ENCODE measurements around the gene GRK3.
"Not testable (repeated sequence)": the region's sequence is repeated elsewhere in the genome, so short reads cannot be mapped to it uniquely, and the experiment has no call there.

The GRK3 gene

DNA sequence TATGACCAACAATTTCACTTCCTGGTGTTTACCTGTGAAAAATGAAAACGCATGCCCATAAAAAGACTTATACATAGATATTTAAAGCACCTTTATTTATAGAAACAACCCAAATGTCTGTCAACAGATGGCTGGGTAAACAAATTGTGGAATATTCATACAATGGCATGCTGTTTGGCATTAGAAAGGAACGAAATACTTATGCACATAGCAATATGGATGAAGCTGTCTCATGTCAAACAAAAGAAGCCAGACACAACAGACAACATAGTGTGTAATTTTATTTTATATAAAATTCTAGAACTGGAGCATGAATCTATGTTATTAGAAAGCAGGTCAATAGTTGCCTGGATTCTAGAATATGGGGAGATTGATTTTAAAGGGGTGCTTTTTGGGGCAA is 38.0 kb downstream of the GRK3 start:
- Histone ChIP-seq H3K4me1 (ENCODE audit: control insufficient read depth, insufficient read depth, low read length) (no peaks in the 10 kb centered on the region), H3K27me3 (ENCODE audit: control insufficient read depth, insufficient read depth, low read length) (no peaks in the 10 kb centered on the region), H3K4me3 (ENCODE audit: low read length) (no peak overlapping the region), H3K9me3 (ENCODE audit: control insufficient read depth, insufficient read depth, low read length) (no peaks in the 10 kb centered on the region), H3K27ac (ENCODE audit: low read length) (no peak overlapping the region), H3K36me3 (ENCODE audit: control insufficient read depth, insufficient read depth, low read length) (no peaks in the 10 kb centered on the region)
- DNase-seq (ENCODE audit: low read depth, low spot score): no peak
- no CpG with 5 or more reads among the region's 2 CpGs for WGBS (ENCODE audit: insufficient coverage, insufficient read length)

DNA sequence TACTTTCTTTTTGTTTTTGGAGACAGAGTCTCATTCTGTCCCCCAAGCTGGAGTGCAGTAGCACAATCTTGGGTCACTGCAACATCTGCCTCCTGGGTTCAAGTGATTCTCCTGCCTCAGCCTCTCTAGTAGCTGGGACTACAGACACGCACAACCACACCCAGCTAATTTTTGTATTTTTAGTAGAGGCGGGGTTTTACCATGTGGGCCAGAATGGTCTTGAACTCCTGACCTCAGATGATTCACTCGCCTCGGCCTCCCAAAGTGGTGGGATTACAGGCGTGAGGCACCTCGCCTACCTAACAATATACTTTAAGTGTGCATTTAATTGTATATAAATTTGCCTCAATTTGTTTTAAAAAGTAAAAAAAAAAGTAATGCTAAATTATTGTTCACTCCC is 38.4 kb downstream of the GRK3 start:
- H3K27me3 ChIP-seq (ENCODE audit: control insufficient read depth, insufficient read depth, low read length): no peaks in the 10 kb centered on the region
- no peak for DNase-seq (ENCODE audit: low read depth, low spot score)
- no peak overlapping the region for H3K4me3 ChIP-seq (ENCODE audit: low read length)
- H3K27ac ChIP-seq (ENCODE audit: low read length): no peak overlapping the region
- no peaks in the 10 kb centered on the region for H3K36me3 ChIP-seq (ENCODE audit: control insufficient read depth, insufficient read depth, low read length)
- no peaks in the 10 kb centered on the region for H3K9me3 ChIP-seq (ENCODE audit: control insufficient read depth, insufficient read depth, low read length)
- H3K4me1 ChIP-seq (ENCODE audit: control insufficient read depth, insufficient read depth, low read length): no peaks in the 10 kb centered on the region
- WGBS (ENCODE audit: insufficient coverage, insufficient read length): no CpG with 5 or more reads among the region's 6 CpGs

DNA sequence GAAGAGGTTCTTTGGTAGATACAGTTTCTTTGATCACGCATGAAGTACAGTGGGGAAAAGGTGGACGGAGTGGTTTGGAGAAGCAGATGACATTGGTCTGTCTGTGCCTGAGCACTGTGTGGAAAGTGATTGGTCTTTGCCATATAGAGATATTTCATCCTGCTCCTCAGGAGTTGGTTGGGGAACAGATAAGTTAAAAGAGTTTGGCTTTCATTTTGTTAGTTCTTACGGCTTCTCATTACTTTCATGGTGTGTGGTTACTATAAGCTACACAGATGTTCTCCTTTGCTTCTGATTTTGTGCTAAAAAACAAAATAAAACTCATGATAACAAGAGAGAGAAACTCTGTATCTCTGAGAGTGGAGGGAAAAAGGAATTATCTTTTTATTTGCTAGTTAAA is 40.7 kb downstream of the GRK3 start:
- H3K27me3 ChIP-seq (ENCODE audit: control insufficient read depth, insufficient read depth, low read length); H3K36me3 ChIP-seq (ENCODE audit: control insufficient read depth, insufficient read depth, low read length); H3K4me3 ChIP-seq (ENCODE audit: low read length); H3K4me1 ChIP-seq (ENCODE audit: control insufficient read depth, insufficient read depth, low read length); H3K9me3 ChIP-seq (ENCODE audit: control insufficient read depth, insufficient read depth, low read length); H3K27ac ChIP-seq (ENCODE audit: low read length); DNase-seq (ENCODE audit: low read depth, low spot score): not testable (repeated sequence)
- no CpG with 5 or more reads among the region's 3 CpGs for WGBS (ENCODE audit: insufficient coverage, insufficient read length)

DNA sequence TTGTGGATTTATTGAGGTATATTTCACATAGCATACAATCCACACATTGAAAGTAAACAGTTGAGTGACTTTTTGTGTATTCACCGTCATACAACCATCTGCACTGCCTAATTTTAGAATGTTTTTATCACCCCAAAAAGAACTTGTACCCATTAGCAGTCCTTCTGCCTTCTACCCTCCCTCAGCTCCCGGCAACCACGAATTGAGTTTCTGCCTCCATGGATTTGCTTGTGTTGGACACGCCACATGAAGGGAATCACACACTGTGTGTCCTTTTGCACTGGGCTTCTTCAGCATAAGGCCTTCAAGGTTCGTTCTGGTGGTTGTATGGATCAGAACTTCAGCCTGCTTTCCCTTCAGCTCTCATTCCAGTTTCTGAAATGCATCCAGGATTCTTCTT is 41.1 kb downstream of the GRK3 start:
- WGBS (ENCODE audit: insufficient coverage, insufficient read length): no CpG with 5 or more reads among the region's 5 CpGs
- not testable (repeated sequence) for H3K27ac ChIP-seq (ENCODE audit: low read length); H3K36me3 ChIP-seq (ENCODE audit: control insufficient read depth, insufficient read depth, low read length); H3K4me1 ChIP-seq (ENCODE audit: control insufficient read depth, insufficient read depth, low read length); DNase-seq (ENCODE audit: low read depth, low spot score); H3K9me3 ChIP-seq (ENCODE audit: control insufficient read depth, insufficient read depth, low read length); H3K27me3 ChIP-seq (ENCODE audit: control insufficient read depth, insufficient read depth, low read length); H3K4me3 ChIP-seq (ENCODE audit: low read length)

DNA sequence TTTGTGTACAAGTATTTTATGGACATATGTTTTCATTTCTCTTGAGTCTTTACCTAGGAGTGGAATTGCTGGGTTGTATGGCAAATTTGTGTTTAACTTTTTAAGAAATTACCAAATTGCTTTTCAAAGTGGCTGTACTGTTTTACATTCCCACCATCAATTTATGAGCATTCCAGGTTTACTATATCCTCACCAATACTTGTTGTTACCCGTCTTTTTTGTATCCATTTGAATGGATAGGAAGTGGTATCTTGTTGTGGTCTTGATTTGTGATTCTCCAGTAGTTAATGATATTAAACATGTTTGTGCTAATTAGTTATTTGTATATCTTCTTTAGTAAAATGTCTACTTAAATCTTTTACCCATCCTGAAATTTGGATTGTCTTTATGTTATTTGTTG is 46.8 kb downstream of the GRK3 start:
- no CpG with 5 or more reads among the region's 1 CpG for WGBS (ENCODE audit: insufficient coverage, insufficient read length)
- not testable (repeated sequence) for H3K27ac ChIP-seq (ENCODE audit: low read length)

DNA sequence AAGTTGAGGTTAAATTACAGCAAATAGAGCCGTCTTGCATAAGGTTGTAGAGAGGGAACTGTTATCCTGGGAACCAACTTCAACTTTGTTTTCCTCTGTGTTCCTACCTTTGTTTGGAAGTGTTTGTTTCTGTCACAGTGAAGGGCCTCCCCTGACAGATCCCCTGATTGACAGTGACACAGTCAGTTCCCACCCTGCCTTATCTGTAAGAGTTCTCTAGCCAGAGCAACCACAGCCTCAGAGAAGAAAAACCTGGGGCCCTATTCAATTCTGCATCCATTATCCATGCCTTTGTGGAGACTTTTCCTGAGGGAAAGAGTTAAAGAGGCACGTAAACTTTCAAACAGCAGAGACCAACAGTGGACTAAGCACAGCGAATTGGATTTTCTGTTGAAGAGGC is 48.7 kb downstream of the GRK3 start:
- not testable (repeated sequence) for H3K9me3 ChIP-seq (ENCODE audit: control insufficient read depth, insufficient read depth, low read length); H3K4me3 ChIP-seq (ENCODE audit: low read length); H3K36me3 ChIP-seq (ENCODE audit: control insufficient read depth, insufficient read depth, low read length); H3K4me1 ChIP-seq (ENCODE audit: control insufficient read depth, insufficient read depth, low read length); DNase-seq (ENCODE audit: low read depth, low spot score); H3K27me3 ChIP-seq (ENCODE audit: control insufficient read depth, insufficient read depth, low read length); H3K27ac ChIP-seq (ENCODE audit: low read length)
- no CpG with 5 or more reads among the region's 3 CpGs for WGBS (ENCODE audit: insufficient coverage, insufficient read length)

More for the DNA sequence above, 46.8 kb downstream of the GRK3 start:
- H3K9me3 ChIP-seq (ENCODE audit: control insufficient read depth, insufficient read depth, low read length); H3K27me3 ChIP-seq (ENCODE audit: control insufficient read depth, insufficient read depth, low read length); H3K4me1 ChIP-seq (ENCODE audit: control insufficient read depth, insufficient read depth, low read length); DNase-seq (ENCODE audit: low read depth, low spot score); H3K36me3 ChIP-seq (ENCODE audit: control insufficient read depth, insufficient read depth, low read length); H3K4me3 ChIP-seq (ENCODE audit: low read length): not testable (repeated sequence)

DNA sequence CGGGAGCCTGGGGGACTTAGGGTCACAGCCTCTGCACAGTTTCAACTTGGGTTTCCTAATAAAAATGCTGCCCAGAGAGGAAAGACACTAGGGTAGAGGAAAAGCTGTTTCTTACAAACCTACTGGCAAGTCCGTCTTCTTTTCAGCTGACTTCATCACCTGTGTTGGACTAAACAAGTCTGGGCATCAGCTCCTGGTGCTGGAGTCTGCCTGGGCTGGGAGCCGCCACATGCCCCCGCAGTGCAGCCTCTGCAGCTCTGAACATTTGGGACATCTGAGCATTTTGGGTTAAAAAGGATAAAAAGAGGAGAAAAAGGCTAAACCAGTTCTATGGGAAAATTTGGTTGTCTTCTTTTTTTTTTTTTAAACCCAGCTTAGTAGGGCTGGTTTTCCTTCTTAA is 49.1 kb downstream of the GRK3 start:
- not testable (repeated sequence) for H3K9me3 ChIP-seq (ENCODE audit: control insufficient read depth, insufficient read depth, low read length)
- WGBS (ENCODE audit: insufficient coverage, insufficient read length): no CpG with 5 or more reads among the region's 4 CpGs

DNA sequence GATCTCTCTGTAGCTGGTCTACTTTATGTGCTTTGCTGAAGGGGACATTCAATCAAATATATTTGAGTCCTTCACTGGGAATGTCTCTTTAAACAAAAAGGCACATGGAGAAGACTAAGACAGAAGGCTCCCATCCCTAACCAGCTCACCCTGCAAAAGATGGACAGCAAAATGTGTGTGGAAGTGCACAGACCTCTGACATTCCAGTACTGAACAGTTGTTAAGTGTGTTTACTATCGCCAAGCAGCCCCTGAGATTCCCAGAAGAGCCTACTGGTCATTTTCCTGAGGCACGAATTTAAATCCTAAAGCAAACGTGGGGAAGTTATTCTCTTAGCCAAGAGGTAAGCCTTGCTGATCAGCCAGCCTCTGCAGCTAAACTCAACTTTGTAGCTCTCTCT is 50.3 kb downstream of the GRK3 start:
- not testable (repeated sequence) for H3K36me3 ChIP-seq (ENCODE audit: control insufficient read depth, insufficient read depth, low read length); H3K4me1 ChIP-seq (ENCODE audit: control insufficient read depth, insufficient read depth, low read length); H3K4me3 ChIP-seq (ENCODE audit: low read length); DNase-seq (ENCODE audit: low read depth, low spot score); H3K27ac ChIP-seq (ENCODE audit: low read length); H3K27me3 ChIP-seq (ENCODE audit: control insufficient read depth, insufficient read depth, low read length); H3K9me3 ChIP-seq (ENCODE audit: control insufficient read depth, insufficient read depth, low read length)
- no CpG with 5 or more reads among the region's 3 CpGs for WGBS (ENCODE audit: insufficient coverage, insufficient read length)

More for the DNA sequence above, 49.1 kb downstream of the GRK3 start:
- not testable (repeated sequence) for H3K4me3 ChIP-seq (ENCODE audit: low read length); H3K36me3 ChIP-seq (ENCODE audit: control insufficient read depth, insufficient read depth, low read length); H3K4me1 ChIP-seq (ENCODE audit: control insufficient read depth, insufficient read depth, low read length); H3K27me3 ChIP-seq (ENCODE audit: control insufficient read depth, insufficient read depth, low read length); DNase-seq (ENCODE audit: low read depth, low spot score); H3K27ac ChIP-seq (ENCODE audit: low read length)

DNA sequence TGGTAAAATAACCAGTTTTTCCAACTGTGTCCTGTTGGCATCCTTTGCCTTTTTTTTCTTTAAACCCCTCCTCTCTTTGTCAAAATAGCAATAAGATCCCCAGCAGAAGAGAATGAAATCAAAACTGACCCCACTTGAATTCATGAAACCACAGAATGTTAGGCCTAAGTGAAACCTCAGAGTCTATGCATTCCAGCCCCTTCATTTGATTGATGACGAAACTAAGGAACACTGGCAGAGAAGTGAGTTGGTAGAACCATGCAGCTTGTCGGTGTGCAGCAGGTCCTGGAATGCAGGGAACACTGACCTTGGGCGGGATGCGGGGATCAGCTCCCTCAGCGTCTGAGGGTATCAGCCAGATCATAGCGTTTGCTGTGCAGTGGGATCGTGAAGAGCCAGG is 57.5 kb downstream of the GRK3 start:
- no peaks in the 10 kb centered on the region for H3K4me1 ChIP-seq (ENCODE audit: control insufficient read depth, insufficient read depth, low read length)
- H3K4me3 ChIP-seq (ENCODE audit: low read length): no peak overlapping the region
- H3K27me3 ChIP-seq (ENCODE audit: control insufficient read depth, insufficient read depth, low read length): no peaks in the 10 kb centered on the region
- H3K27ac ChIP-seq (ENCODE audit: low read length): no peak overlapping the region
- no peaks in the 10 kb centered on the region for H3K9me3 ChIP-seq (ENCODE audit: control insufficient read depth, insufficient read depth, low read length)
- no peak for DNase-seq (ENCODE audit: low read depth, low spot score)
- no peaks in the 10 kb centered on the region for H3K36me3 ChIP-seq (ENCODE audit: control insufficient read depth, insufficient read depth, low read length)
- WGBS (ENCODE audit: insufficient coverage, insufficient read length): no CpG with 5 or more reads among the region's 7 CpGs

DNA sequence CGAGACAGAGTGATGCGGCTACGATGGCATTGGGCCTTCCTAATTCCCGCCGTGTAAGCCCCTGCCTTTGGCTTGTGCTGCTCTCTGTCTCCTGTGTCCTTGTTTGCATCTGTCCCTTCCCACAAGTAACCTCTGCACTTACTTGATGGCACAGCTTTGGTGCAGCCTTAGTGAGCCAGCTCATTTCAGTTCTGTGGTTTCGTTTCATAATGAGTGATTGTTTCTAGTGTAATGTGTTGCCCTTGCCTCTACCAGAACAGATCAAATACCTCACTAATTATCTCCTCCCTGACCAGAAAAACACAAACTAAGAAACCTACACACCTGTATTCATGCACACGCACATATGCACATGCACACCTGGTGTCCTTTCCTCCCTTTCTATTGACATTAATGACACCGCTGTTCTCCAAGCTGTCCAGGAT is 58.8 kb downstream of the GRK3 start:
- no CpG with 5 or more reads among the region's 8 CpGs for WGBS (ENCODE audit: insufficient coverage, insufficient read length)
- H3K27me3 ChIP-seq (ENCODE audit: control insufficient read depth, insufficient read depth, low read length): no peaks in the 10 kb centered on the region
- no peaks in the 10 kb centered on the region for H3K9me3 ChIP-seq (ENCODE audit: control insufficient read depth, insufficient read depth, low read length)
- no peak for DNase-seq (ENCODE audit: low read depth, low spot score)
- no peaks in the 10 kb centered on the region for H3K4me1 ChIP-seq (ENCODE audit: control insufficient read depth, insufficient read depth, low read length)
- H3K36me3 ChIP-seq (ENCODE audit: control insufficient read depth, insufficient read depth, low read length): no peaks in the 10 kb centered on the region
- H3K27ac ChIP-seq (ENCODE audit: low read length): no peak overlapping the region
- no peak overlapping the region for H3K4me3 ChIP-seq (ENCODE audit: low read length)

DNA sequence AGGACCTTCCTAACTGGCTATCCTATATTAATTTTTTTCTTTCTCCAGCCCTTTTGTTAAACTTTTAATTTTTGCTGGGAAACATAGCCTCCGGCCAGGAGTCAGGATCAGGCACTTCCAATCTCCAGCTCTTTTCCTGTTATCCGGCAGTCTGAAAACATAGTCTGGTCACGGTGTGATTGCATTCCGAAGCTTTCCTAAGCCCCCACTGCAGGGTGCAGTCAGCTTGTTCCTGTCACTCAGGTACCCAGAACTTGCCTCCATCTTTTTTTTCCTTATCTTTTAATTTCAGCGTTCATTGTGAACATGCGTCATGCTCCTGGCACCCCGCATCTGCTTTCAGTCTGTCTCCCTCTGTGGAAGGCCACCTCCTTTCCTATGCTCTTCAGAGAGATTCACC is 59.4 kb downstream of the GRK3 start:
- H3K9me3 ChIP-seq (ENCODE audit: control insufficient read depth, insufficient read depth, low read length): no peaks in the 10 kb centered on the region
- H3K36me3 ChIP-seq (ENCODE audit: control insufficient read depth, insufficient read depth, low read length): no peaks in the 10 kb centered on the region
- DNase-seq (ENCODE audit: low read depth, low spot score): no peak
- H3K27me3 ChIP-seq (ENCODE audit: control insufficient read depth, insufficient read depth, low read length): no peaks in the 10 kb centered on the region
- no peaks in the 10 kb centered on the region for H3K4me1 ChIP-seq (ENCODE audit: control insufficient read depth, insufficient read depth, low read length)
- no peak overlapping the region for H3K27ac ChIP-seq (ENCODE audit: low read length)
- WGBS (ENCODE audit: insufficient coverage, insufficient read length): no CpG with 5 or more reads among the region's 7 CpGs
- H3K4me3 ChIP-seq (ENCODE audit: low read length): no peak overlapping the region

Data from iPS DF 6.9 (cell line).